H1 (cell line): ENCODE results near the gene DMXL1. TPM values are rescaled to one million over a fixed set of nuclear protein-coding genes. Genes with fewer than 3 reads are reported as not detected.

Source experiments
- CTCF ChIA-PET: fragments of 300-600 bp; sonication (Branson Sonifier 250); formaldehyde crosslinking; loops from one replicate; lab custom pipeline; 2021; ENCODE audit not compliant: partially characterized antibody; lab: Charles Lee
- POLR2A ChIA-PET: fragments of 300-600 bp; sonication (Branson Sonifier 250); formaldehyde crosslinking; loops from one replicate; lab custom pipeline; 2021; ENCODE audit warnings: inconsistent platforms; ENCODE audit not compliant: partially characterized antibody; lab: Charles Lee
- DNase-seq, 2 experiments: peaks; one replicate each; pipeline versions ENCODE4 v3.0.0 to v3.0.0-alpha.2; 2010 to 2022; ENCODE audit warnings: low spot score in 2 of 2, low read depth in 1 of 2, mixed read lengths in 1 of 2
- FAIRE-seq: peaks from 2 replicates; lab custom pipeline; 2011; peaks lifted over from hg19 to GRCh38; lab: Jason Lieb, UNC
- H2AFZ ChIP-seq: 2 replicates; pipeline ENCODE4 v1.8.1; 2012; ENCODE audit warnings: low read length, inconsistent platforms
- H2AK5ac ChIP-seq: 2 replicates; pipeline ENCODE4 v1.6.1; 2013; ENCODE audit warnings: low read depth, low read length
- H2BK120ac ChIP-seq: replicated peaks from 2 replicates; pipeline ENCODE3; 2013; ENCODE audit warnings: low read depth, low read length, inconsistent platforms
- H2BK12ac ChIP-seq: 2 replicates; pipeline ENCODE4 v1.6.1; 2013; ENCODE audit warnings: low read depth, low read length
- H2BK15ac ChIP-seq: 2 replicates; pipeline ENCODE4 v1.6.1; 2013; ENCODE audit warnings: low read length
- H2BK20ac ChIP-seq: 2 replicates; pipeline ENCODE4 v1.6.1; 2013; ENCODE audit warnings: low read length
- H2BK5ac ChIP-seq: 2 replicates; pipeline ENCODE4 v1.6.1; 2013; ENCODE audit warnings: low read depth, low read length
- H3K14ac ChIP-seq: 2 replicates; pipeline ENCODE4 v1.6.1; 2013; ENCODE audit warnings: inconsistent platforms; ENCODE audit not compliant: insufficient read length
- H3K18ac ChIP-seq: 2 replicates; pipeline ENCODE4 v1.6.1; 2013; ENCODE audit warnings: low read length; ENCODE audit errors: extremely low read depth
- H3K23ac ChIP-seq: 2 replicates; pipeline ENCODE4 v1.6.1; 2013; ENCODE audit warnings: inconsistent platforms; ENCODE audit not compliant: insufficient read length
- H3K23me2 ChIP-seq: 2 replicates; pipeline ENCODE4 v1.6.1; 2013; ENCODE audit warnings: low read depth, low read length
- H3K27ac ChIP-seq: 2 replicates; pipeline ENCODE4 v1.6.1; 2011; ENCODE audit warnings: low read depth, low read length, inconsistent platforms
- H3K27me3 ChIP-seq, 4 experiments: replicated peaks in 1 of 4; 1 replicate in 1 of 4; 2 replicates in 3 of 4; pipeline versions ENCODE4 v1.6.1 to v1.8.1; 2011 to 2013; ENCODE audit warnings: low read length in 3 of 4, mild to moderate bottlenecking in 3 of 4, inconsistent platforms in 2 of 4, mixed read lengths in 2 of 4, moderate library complexity in 1 of 4; ENCODE audit not compliant: control insufficient read depth in 3 of 4, insufficient read depth in 3 of 4; ENCODE audit errors: extremely low read depth in 1 of 4
- H3K36me3 ChIP-seq, 4 experiments: 2 replicates each; pipeline versions ENCODE4 v1.6.1 to v1.8.1; 2011 to 2013; ENCODE audit warnings: mild to moderate bottlenecking in 4 of 4, low read length in 3 of 4, moderate library complexity in 2 of 4, control low read depth in 1 of 4, inconsistent platforms in 1 of 4; ENCODE audit not compliant: insufficient read depth in 4 of 4, control insufficient read depth in 2 of 4
- H3K4ac ChIP-seq: replicated peaks from 2 replicates; pipeline ENCODE3; 2013; ENCODE audit warnings: low read length, low read depth, mixed read lengths, inconsistent platforms; ENCODE audit not compliant: insufficient read length
- H3K4me1 ChIP-seq, 4 experiments: replicated peaks in 1 of 4; 1 replicate in 1 of 4; 2 replicates in 3 of 4; pipeline versions ENCODE4 v1.6.1 to v1.8.1; 2011 to 2013; ENCODE audit warnings: low read length in 3 of 4, inconsistent platforms in 2 of 4, mixed read lengths in 1 of 4; ENCODE audit not compliant: insufficient read depth in 4 of 4, control insufficient read depth in 3 of 4
- H3K4me2 ChIP-seq, 2 experiments: 2 replicates each; pipeline versions ENCODE4 v1.6.1 to v1.8.1; 2011 to 2013; ENCODE audit warnings: low read depth in 2 of 2, low read length in 2 of 2, control low read depth in 1 of 2, inconsistent platforms in 1 of 2, mild to moderate bottlenecking in 1 of 2; ENCODE audit not compliant: insufficient read depth in 1 of 2
- H3K4me3 ChIP-seq, 4 experiments: fragments of 200-600, 300-600 bp in 1 of 4; sonication (generic), shearing (Covaris generic), sonication (Bioruptor Twin) in 1 of 4; 2 replicates each; pipeline versions ENCODE4 v1.5.1 to v1.8.1; 2011 to 2016; ENCODE audit warnings: low read length in 4 of 4, low read depth in 3 of 4, control low read depth in 2 of 4, inconsistent platforms in 2 of 4, mild to moderate bottlenecking in 2 of 4, mixed read lengths in 1 of 4, moderate library complexity in 1 of 4; ENCODE audit not compliant: insufficient read depth in 2 of 4; ENCODE audit errors: extremely low read depth in 1 of 4
- H3K56ac ChIP-seq: replicated peaks from 2 replicates; pipeline ENCODE3; 2013; ENCODE audit warnings: low read depth, mild to moderate bottlenecking, mixed read lengths, low read length, inconsistent platforms; ENCODE audit not compliant: insufficient read length
- H3K79me1 ChIP-seq: 2 replicates; pipeline ENCODE4 v1.6.1; 2013; ENCODE audit warnings: low read depth, low read length, control low read depth
- H3K79me2 ChIP-seq, 2 experiments: 2 replicates each; pipeline versions ENCODE4 v1.6.1 to v1.8.1; 2012 to 2013; ENCODE audit warnings: low read length in 2 of 2, mild to moderate bottlenecking in 2 of 2, inconsistent platforms in 1 of 2; ENCODE audit not compliant: insufficient read depth in 2 of 2, control insufficient read depth in 1 of 2
- H3K9ac ChIP-seq, 4 experiments: replicated peaks in 1 of 4; 1 replicate in 1 of 4; 2 replicates in 3 of 4; pipeline versions ENCODE4 v1.6.1 to v1.8.1; 2011 to 2013; ENCODE audit warnings: low read depth in 3 of 4, low read length in 3 of 4, control low read depth in 2 of 4, mild to moderate bottlenecking in 2 of 4, moderate library complexity in 2 of 4, inconsistent platforms in 1 of 4; ENCODE audit errors: extremely low read depth in 1 of 4
- H3K9me3 ChIP-seq, 2 experiments: 2 replicates each; pipeline versions ENCODE4 v1.6.1 to v1.8.1; 2012 to 2013; ENCODE audit warnings: mild to moderate bottlenecking in 2 of 2, moderate library complexity in 2 of 2, control low read depth in 1 of 2, inconsistent platforms in 1 of 2, low read depth in 1 of 2, low read length in 1 of 2, mixed read lengths in 1 of 2; ENCODE audit not compliant: insufficient read depth in 2 of 2
- H4K20me1 ChIP-seq, 2 experiments: replicated peaks in 1 of 2; 2 replicates each; pipeline versions ENCODE3 to v1.8.1; 2011 to 2013; ENCODE audit warnings: inconsistent platforms in 2 of 2, low read length in 2 of 2, mild to moderate bottlenecking in 1 of 2; ENCODE audit not compliant: insufficient read depth in 2 of 2, control insufficient read depth in 1 of 2
- H4K5ac ChIP-seq: 2 replicates; pipeline ENCODE4 v1.6.1; 2013; ENCODE audit warnings: low read length, low read depth, mixed read lengths, inconsistent platforms; ENCODE audit not compliant: insufficient read length
- H4K8ac ChIP-seq: 2 replicates; pipeline ENCODE4 v1.8.0; 2013; ENCODE audit warnings: mild to moderate bottlenecking, moderate library complexity, low read length, inconsistent platforms; ENCODE audit not compliant: insufficient read depth; ENCODE audit errors: extremely low read depth
- H4K91ac ChIP-seq: replicated peaks from 2 replicates; pipeline ENCODE3; 2013; ENCODE audit warnings: low read length, mixed read lengths, inconsistent platforms; ENCODE audit not compliant: insufficient read length
- KDM4A ChIP-seq: IDR thresholded peaks from one replicate; pipeline ENCODE4 v1.7.1; 2012; ENCODE audit warnings: low read depth, mild to moderate bottlenecking, moderate library complexity, low read length, inconsistent platforms; ENCODE audit not compliant: severe bottlenecking
- MAFK ChIP-seq: IDR thresholded peaks from 2 replicates; pipeline ENCODE4 v1.6.1; 2012; ENCODE audit warnings: low read depth, mild to moderate bottlenecking, improper control_type of control experiment, low read length
- PHF8 ChIP-seq: fragments of 200-600 bp; sonication (generic); conservative IDR thresholded peaks from 2 replicates; pipeline ENCODE4 v1.7.1; 2012; ENCODE audit warnings: low read depth, mild to moderate bottlenecking, inconsistent platforms, low read length, moderate library complexity
- ZNF274 ChIP-seq: IDR thresholded peaks from 2 replicates; pipeline ENCODE4 v1.7.0; 2012; ENCODE audit warnings: low read length, borderline replicate concordance; ENCODE audit errors: extremely low read depth
- WGBS, 2 experiments: shearing (Covaris generic) in 1 of 2; methylation state at CpG; one replicate each; pipeline versions ENCODE4 v1.1.6 to v1.1.7; 2013 to 2015; ENCODE audit warnings: low lambda C conversion rate in 2 of 2, mixed read lengths in 2 of 2, inconsistent platforms in 1 of 2, low coverage in 1 of 2, missing lambda C conversion rate in 1 of 2; ENCODE audit not compliant: insufficient replicate concordance in 2 of 2, insufficient coverage in 1 of 2, insufficient read length in 1 of 2; ENCODE audit errors: extremely low coverage in 1 of 2, missing lambda C conversion rate in 1 of 2; 5-methylcytosine and 5-hydroxymethylcytosine counted together
- polyA plus RNA-seq, 7 experiments: library from polyadenylated mRNA; depleted of rRNA in 3 of 7; stranded (reverse) in 5 of 7; unstranded in 2 of 7; fragments of >200 nt in 5 of 7; fragments of 200-250 nt in 2 of 7; gene quantifications; 1 replicate in 5 of 7; 2 replicates in 1 of 7; 4 replicates in 1 of 7; pipeline versions ENCODE4 v1.2.1 to v1.2.3, GENCODE V29; 2011 to 2013; ENCODE audit warnings: missing spikeins in 2 of 7, mixed read lengths in 2 of 7
- total RNA-seq: library from RNA; stranded (reverse); fragmentation: NEBNext Ultra II Directional; extraction: Animal tissue kit (Norgen Biotek cat#: 25700); gene quantifications from 2 replicates; pipeline ENCODE4 v1.2.1, GENCODE V29; 2021
- TF ChIP-seq, protein P1 (sequence below): IDR thresholded peaks from 2 replicates; pipeline ENCODE4 v1.6.1; 2012; ENCODE audit warnings: inconsistent platforms

Gene DMXL1
- total and polyA plus RNA-seq, 2 of the 8 experiments (the other 6 are each of a cell fraction or from before 2014, with no cell fraction given), result 10.1 to 43.9 TPM

DNA sequence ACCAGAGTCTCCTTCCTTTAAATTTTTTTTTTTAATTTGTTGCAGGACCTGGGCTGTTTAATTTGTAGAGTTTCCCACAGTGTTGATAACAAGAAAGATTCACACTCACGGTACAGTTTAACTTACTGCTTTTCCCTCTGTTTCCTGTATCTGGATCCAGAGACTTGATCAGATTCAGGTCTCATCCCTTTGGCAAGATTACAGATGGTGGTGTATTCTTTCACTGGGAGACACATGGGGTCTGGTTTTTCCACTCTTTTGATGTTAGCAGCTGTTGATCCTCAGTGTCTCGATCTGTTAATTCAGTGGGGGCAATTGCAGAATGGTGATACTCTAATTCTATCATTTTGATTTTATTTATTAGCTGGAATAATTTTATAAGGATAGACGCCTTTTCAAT, 209.5 kb downstream of the DMXL1 start:
- TF ChIP-seq, protein P1, sequence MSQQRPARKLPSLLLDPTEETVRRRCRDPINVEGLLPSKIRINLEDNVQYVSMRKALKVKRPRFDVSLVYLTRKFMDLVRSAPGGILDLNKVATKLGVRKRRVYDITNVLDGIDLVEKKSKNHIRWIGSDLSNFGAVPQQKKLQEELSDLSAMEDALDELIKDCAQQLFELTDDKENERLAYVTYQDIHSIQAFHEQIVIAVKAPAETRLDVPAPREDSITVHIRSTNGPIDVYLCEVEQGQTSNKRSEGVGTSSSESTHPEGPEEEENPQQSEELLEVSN, result no peak
- TF ChIP-seq MAFK (no peak), ZNF274 (no peak), KDM4A (no peak), PHF8 (no peak)

More for the DNA sequence above, 209.5 kb downstream of the DMXL1 start:
- no peaks in the 10 kb centered on the region; the same call in 1 of the 2 replicates for H3K23me2 ChIP-seq
- H2AFZ ChIP-seq, result no peak overlapping the region
- H4K20me1 ChIP-seq, result no peaks in the 10 kb centered on the region
- no peak overlapping the region for H4K5ac ChIP-seq
- no peak overlapping the region for H3K4ac ChIP-seq
- FAIRE-seq, result no peak
- no peak overlapping the region for H3K56ac ChIP-seq
- H3K23ac ChIP-seq, result no peak overlapping the region
- no peak overlapping the region for H3K4me2 ChIP-seq
- no peak overlapping the region for H4K91ac ChIP-seq
- no peaks in the 10 kb centered on the region for H3K9me3 ChIP-seq
- no peak overlapping the region for H2BK5ac ChIP-seq
- no peak overlapping the region for H2AK5ac ChIP-seq
- no peak overlapping the region for H2BK12ac ChIP-seq
- H3K27me3 ChIP-seq, result no peaks in the 10 kb centered on the region
- POLR2A ChIA-PET, result interaction anchor here (1.1 kb wide), 1 partner anchor 12 kb away, joined by 3 read pairs; no protein-coding TSS in a partner anchor
- no peaks in the 10 kb centered on the region for H3K79me1 ChIP-seq
- H2BK120ac ChIP-seq, result no peak overlapping the region
- H3K79me2 ChIP-seq, result peaks cover 0 to 9% of the 10 kb centered on the region in 2 experiments; a peak in 1 of 4 replicates
- 81% methylated on average over 3 of the region's 3 CpGs; no CpG with 5 or more reads in 1 of the 2 experiments for WGBS, 2 experiments
- no peak overlapping the region for H3K4me3 ChIP-seq
- no peak overlapping the region for H2BK15ac ChIP-seq
- H3K27ac ChIP-seq, result no peak overlapping the region
- CTCF ChIA-PET, result no interaction called here
- H2BK20ac ChIP-seq, result no peak overlapping the region
- no peak for DNase-seq
- H3K9ac ChIP-seq, result no peak overlapping the region
- no peaks in the 10 kb centered on the region for H3K4me1 ChIP-seq
- no peak overlapping the region for H4K8ac ChIP-seq
- no peak overlapping the region for H3K14ac ChIP-seq
- H3K36me3 ChIP-seq, result no peaks in the 10 kb centered on the region
- no peak overlapping the region for H3K18ac ChIP-seq
